K562 (cell line): Measurements from ENCODE around the gene GORASP2. TPM values are rescaled to one million over a fixed set of nuclear protein-coding genes. Genes with fewer than 3 reads are reported as not detected.

Experiments used
- CXXC5 ChIP-seq: fragments of 250-450 bp; sonication (Bioruptor Pico); IDR thresholded peaks from 2 replicates; pipeline ENCODE4 v1.8.0; 2022; ENCODE audit warnings: inconsistent platforms, mild to moderate bottlenecking, moderate library complexity
- DACH1 ChIP-seq: fragments of 450-650 bp; IDR thresholded peaks from 2 replicates; pipeline ENCODE4 v1.6.1; 2018; ENCODE audit not compliant: partially characterized antibody
- ELF1 ChIP-seq: fragments of 200-800 bp; sonication (Bioruptor generic); IDR thresholded peaks from 2 replicates; pipeline ENCODE4 v1.6.1; 2016; ENCODE audit warnings: missing genetic modification characterization, missing compliant biosample characterization
- ELF4 ChIP-seq: fragments of 450-650 bp; formaldehyde crosslinking; IDR thresholded peaks from 2 replicates; pipeline ENCODE4 v1.4.0; 2022; ENCODE audit warnings: missing genetic modification characterization
- GTF2A2 ChIP-seq: IDR thresholded peaks from 2 replicates; pipeline ENCODE4 v1.6.1; 2016; ENCODE audit warnings: mild to moderate bottlenecking, missing genetic modification characterization, missing compliant biosample characterization
- HCFC1 ChIP-seq: IDR thresholded peaks from 2 replicates; pipeline ENCODE4 v1.6.1; 2012; ENCODE audit warnings: low read depth, low read length, improper control_type of control experiment
- HDAC1 ChIP-seq, 2 experiments: fragments of 450-650 bp; IDR thresholded peaks; 2 replicates each; pipeline ENCODE4 v1.6.1; 2016 to 2017; ENCODE audit warnings: inconsistent platforms in 1 of 2, mild to moderate bottlenecking in 1 of 2, moderate library complexity in 1 of 2
- HDAC6 ChIP-seq: IDR thresholded peaks from 2 replicates; pipeline ENCODE4 v1.6.1; 2012; ENCODE audit warnings: low read depth, mild to moderate bottlenecking, control low read depth, inconsistent platforms, low read length, moderate library complexity
- HMGN3 ChIP-seq: IDR thresholded peaks from 2 replicates; pipeline ENCODE4 v1.6.1; 2011; ENCODE audit warnings: borderline replicate concordance, low read depth, mild to moderate bottlenecking, mixed read lengths, low read length; ENCODE audit not compliant: insufficient read length; ENCODE audit errors: extremely low read depth
- HNRNPL ChIP-seq: fragments of 200-400 bp; formaldehyde crosslinking; IDR thresholded peaks from 2 replicates; pipeline ENCODE4 v1.6.1; 2017; ENCODE audit warnings: low read depth, mild to moderate bottlenecking, low read length
- HSF4 ChIP-seq: fragments of 250-450 bp; sonication (Bioruptor Pico); IDR thresholded peaks from 2 replicates; pipeline ENCODE4 v2.1.2; 2022; ENCODE audit warnings: mild to moderate bottlenecking, moderate library complexity, borderline replicate concordance
- KLF16 ChIP-seq: IDR thresholded peaks from 2 replicates; pipeline ENCODE4 v1.6.1; 2016; ENCODE audit warnings: antibody characterized with exemption
- RBFOX2 ChIP-seq: fragments of 200-400 bp; formaldehyde crosslinking; IDR thresholded peaks from 2 replicates; pipeline ENCODE4 v1.6.1; 2017; ENCODE audit warnings: low read depth, mild to moderate bottlenecking, low read length, moderate library complexity
- RBM17 ChIP-seq: fragments of 200-400 bp; formaldehyde crosslinking; IDR thresholded peaks from 2 replicates; pipeline ENCODE4 v1.6.1; 2017; ENCODE audit warnings: low read depth, mild to moderate bottlenecking, low read length, borderline replicate concordance
- SLC30A9 ChIP-seq: fragments of 250-450 bp; sonication (Bioruptor Pico); IDR thresholded peaks from 2 replicates; pipeline ENCODE4 v1.8.0; 2022; ENCODE audit warnings: mild to moderate bottlenecking, moderate library complexity
- SMARCA5 ChIP-seq: fragments of 450-650 bp; IDR thresholded peaks from 2 replicates; pipeline ENCODE4 v1.6.1; 2016
- SMARCC2 ChIP-seq: fragments of 450-650 bp; IDR thresholded peaks from 2 replicates; pipeline ENCODE4 v1.6.1; 2017; ENCODE audit warnings: antibody characterized with exemption, moderate library complexity, mild to moderate bottlenecking, low read depth
- SNIP1 ChIP-seq: fragments of 450-650 bp; IDR thresholded peaks from 2 replicates; pipeline ENCODE4 v1.7.1; 2017; ENCODE audit warnings: low read depth, mild to moderate bottlenecking
- TEAD1 ChIP-seq, 2 experiments: fragments of 450-650 bp in 1 of 2; sonication (generic) in 1 of 2; formaldehyde crosslinking; IDR thresholded peaks; 2 replicates each; pipeline versions ENCODE4 v1.4.0 to v1.8.0; 2020 to 2022; ENCODE audit warnings: mild to moderate bottlenecking in 2 of 2, missing genetic modification reagents in 1 of 2
- XRCC3 ChIP-seq: fragments of 450-650 bp; IDR thresholded peaks from 2 replicates; pipeline ENCODE4 v1.6.1; 2017; ENCODE audit warnings: mild to moderate bottlenecking, moderate library complexity
- ZFX ChIP-seq: sonication (generic); formaldehyde crosslinking; IDR thresholded peaks from 2 replicates; pipeline ENCODE4 v1.8.0; 2022; ENCODE audit warnings: mild to moderate bottlenecking, missing genetic modification reagents, moderate library complexity
- ZNF444 ChIP-seq: fragments of 250-450 bp; sonication (Bioruptor Pico); IDR thresholded peaks from 2 replicates; pipeline ENCODE4 v1.4.0; 2020; ENCODE audit warnings: mild to moderate bottlenecking, moderate library complexity
- polyA plus RNA-seq, 8 experiments: library from polyadenylated mRNA; depleted of rRNA in 4 of 8; stranded (reverse) in 5 of 8; unstranded in 3 of 8; fragments of >200 nt; fragmentation: Nextera tagmentation in 2 of 8; fragmentation: Illumina TruSeq in 1 of 8; extraction: Ambion mirVana in 2 of 8; extraction: Trizol in 1 of 8; gene quantifications; 2 replicates each; pipeline versions ENCODE4 v1.2.1 to v1.2.3, GENCODE V29; 2011 to 2014; ENCODE audit warnings: inconsistent platforms in 1 of 8, missing spikeins in 1 of 8
- total RNA-seq, 7 experiments: library from RNA; depleted of rRNA in 6 of 7; stranded (reverse); fragments of >200 nt in 6 of 7; fragmentation: Illumina TruSeq in 2 of 7; extraction: Trizol in 2 of 7; gene quantifications; 2 replicates each; pipeline versions ENCODE4 v1.2.1 to v1.2.3, GENCODE V29; 2011 to 2021; ENCODE audit warnings: low replicate concordance in 1 of 7
- TF ChIP-seq, protein P1 (sequence below): fragments of 450-650 bp; formaldehyde crosslinking; conservative IDR thresholded peaks from 2 replicates; pipeline ENCODE4 v1.4.0; 2022; ENCODE audit warnings: mild to moderate bottlenecking, missing genetic modification characterization
- TF ChIP-seq, protein P2 (sequence below), 2 experiments: fragments of 450-650 bp in 1 of 2; IDR thresholded peaks; 2 replicates each; pipeline ENCODE4 v1.6.1; 2011 to 2017; ENCODE audit warnings: low read depth in 2 of 2, antibody characterized with exemption in 1 of 2, borderline replicate concordance in 1 of 2, low read length in 1 of 2, mild to moderate bottlenecking in 1 of 2, mixed read lengths in 1 of 2; ENCODE audit not compliant: control insufficient read depth in 1 of 2

GORASP2 gene
- total and polyA plus RNA-seq, 9 of the 15 experiments (the other 6 are each of a cell fraction or from before 2014, with no cell fraction given), result 27.4 to 180 (median 59.6) TPM

DNA sequence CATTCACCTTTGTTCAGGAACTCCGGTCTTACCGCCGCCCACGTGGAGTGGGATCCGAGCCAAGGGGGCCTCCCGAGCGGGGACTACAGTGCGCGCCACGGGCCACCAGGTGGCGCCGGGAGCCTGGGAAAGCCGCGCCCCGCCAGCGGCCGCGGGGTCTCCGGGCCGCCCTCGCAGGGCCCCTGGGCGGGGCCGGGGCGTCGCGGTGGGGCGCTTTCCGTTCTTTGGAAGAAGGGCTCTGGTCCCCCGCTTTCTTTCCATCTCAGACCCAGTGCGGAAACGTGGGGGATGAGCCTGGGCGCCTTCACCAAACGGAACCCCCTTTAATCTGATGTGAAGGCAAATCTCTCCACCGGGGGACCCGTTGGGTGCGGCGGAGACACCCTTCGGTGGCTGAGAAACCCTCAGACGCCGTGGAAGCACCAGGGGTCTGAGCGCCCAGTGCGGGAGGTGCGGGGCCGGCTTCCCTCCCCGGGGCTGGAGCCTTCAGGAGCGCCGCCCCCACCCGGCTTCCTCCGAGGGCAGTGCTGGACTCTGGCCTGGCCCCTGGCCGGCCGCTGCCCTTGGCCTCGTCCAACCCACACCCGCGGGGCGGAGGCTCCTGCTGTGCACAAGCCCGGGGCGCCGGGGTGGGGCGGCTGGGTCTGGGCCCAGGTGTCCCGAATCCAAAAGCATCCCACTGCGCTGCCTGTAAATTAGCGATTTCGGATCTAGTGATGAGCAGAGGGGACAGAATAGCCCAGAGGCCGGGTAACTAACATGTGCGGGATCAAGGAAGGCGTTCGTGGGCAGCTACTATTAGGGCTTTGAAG lies 44.6 kb downstream of the GORASP2 start (continued):
- TF ChIP-seq RBM17 (no peak), DACH1 (no peak), ELF4 (CRISPR knock-in tag) (no peak), ELF1 (0 out of 2 replicates have a peak, but pooled peaks have one; percentile 41), SLC30A9 (CRISPR knock-in tag) (no peak), HDAC6 (no peak), HCFC1 (no peak; the same call in 1 of the 2 replicates), TEAD1 (CRISPR knock-in tag; IDR thresholded peaks at IDR 0.05) (no peak; a peak in 1 of 4 replicates), SMARCA5 (no peak), CXXC5 (peak; percentile 93), HSF4 (no peak), SNIP1 (no peak), RBFOX2 (peak; percentile 87), HDAC1 (IDR thresholded peaks at IDR 0.05) (no peak; a peak in 1 of 4 replicates), GTF2A2 (tag) (no peak), XRCC3 (no peak), HNRNPL (0 out of 2 replicates have a peak, but pooled peaks have one; percentile 40), SMARCC2 (no peak), ZFX (CRISPR knock-in tag) (peak; percentile 77), KLF16 (peak; percentile 59; the same call in 1 of the 2 replicates), ZNF444 (no peak), HMGN3 (no peak)
- TF ChIP-seq, protein P1, sequence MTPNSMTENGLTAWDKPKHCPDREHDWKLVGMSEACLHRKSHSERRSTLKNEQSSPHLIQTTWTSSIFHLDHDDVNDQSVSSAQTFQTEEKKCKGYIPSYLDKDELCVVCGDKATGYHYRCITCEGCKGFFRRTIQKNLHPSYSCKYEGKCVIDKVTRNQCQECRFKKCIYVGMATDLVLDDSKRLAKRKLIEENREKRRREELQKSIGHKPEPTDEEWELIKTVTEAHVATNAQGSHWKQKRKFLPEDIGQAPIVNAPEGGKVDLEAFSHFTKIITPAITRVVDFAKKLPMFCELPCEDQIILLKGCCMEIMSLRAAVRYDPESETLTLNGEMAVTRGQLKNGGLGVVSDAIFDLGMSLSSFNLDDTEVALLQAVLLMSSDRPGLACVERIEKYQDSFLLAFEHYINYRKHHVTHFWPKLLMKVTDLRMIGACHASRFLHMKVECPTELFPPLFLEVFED, result no peak
- TF ChIP-seq, protein P2, sequence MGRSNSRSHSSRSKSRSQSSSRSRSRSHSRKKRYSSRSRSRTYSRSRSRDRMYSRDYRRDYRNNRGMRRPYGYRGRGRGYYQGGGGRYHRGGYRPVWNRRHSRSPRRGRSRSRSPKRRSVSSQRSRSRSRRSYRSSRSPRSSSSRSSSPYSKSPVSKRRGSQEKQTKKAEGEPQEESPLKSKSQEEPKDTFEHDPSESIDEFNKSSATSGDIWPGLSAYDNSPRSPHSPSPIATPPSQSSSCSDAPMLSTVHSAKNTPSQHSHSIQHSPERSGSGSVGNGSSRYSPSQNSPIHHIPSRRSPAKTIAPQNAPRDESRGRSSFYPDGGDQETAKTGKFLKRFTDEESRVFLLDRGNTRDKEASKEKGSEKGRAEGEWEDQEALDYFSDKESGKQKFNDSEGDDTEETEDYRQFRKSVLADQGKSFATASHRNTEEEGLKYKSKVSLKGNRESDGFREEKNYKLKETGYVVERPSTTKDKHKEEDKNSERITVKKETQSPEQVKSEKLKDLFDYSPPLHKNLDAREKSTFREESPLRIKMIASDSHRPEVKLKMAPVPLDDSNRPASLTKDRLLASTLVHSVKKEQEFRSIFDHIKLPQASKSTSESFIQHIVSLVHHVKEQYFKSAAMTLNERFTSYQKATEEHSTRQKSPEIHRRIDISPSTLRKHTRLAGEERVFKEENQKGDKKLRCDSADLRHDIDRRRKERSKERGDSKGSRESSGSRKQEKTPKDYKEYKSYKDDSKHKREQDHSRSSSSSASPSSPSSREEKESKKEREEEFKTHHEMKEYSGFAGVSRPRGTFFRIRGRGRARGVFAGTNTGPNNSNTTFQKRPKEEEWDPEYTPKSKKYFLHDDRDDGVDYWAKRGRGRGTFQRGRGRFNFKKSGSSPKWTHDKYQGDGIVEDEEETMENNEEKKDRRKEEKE (IDR thresholded peaks at IDR 0.05; ENCODE audit: borderline replicate concordance in 1 of 2, control insufficient read depth in 1 of 2, low read depth in 2 of 2, low read length in 1 of 2), result 0 out of 4 replicates have a peak, but pooled peaks of 1 of the 2 experiments have one; percentile 58
